LNCAP (cell line): ENCODE data around the gene OTUD7B.

Source experiments
- TF ChIP-seq, protein P1 (sequence below): fragments of 450-650 bp; IDR thresholded peaks from 2 replicates; pipeline ENCODE4 v1.5.1; 2017; ENCODE audit warnings: mild to moderate bottlenecking

OTUD7B gene

DNA sequence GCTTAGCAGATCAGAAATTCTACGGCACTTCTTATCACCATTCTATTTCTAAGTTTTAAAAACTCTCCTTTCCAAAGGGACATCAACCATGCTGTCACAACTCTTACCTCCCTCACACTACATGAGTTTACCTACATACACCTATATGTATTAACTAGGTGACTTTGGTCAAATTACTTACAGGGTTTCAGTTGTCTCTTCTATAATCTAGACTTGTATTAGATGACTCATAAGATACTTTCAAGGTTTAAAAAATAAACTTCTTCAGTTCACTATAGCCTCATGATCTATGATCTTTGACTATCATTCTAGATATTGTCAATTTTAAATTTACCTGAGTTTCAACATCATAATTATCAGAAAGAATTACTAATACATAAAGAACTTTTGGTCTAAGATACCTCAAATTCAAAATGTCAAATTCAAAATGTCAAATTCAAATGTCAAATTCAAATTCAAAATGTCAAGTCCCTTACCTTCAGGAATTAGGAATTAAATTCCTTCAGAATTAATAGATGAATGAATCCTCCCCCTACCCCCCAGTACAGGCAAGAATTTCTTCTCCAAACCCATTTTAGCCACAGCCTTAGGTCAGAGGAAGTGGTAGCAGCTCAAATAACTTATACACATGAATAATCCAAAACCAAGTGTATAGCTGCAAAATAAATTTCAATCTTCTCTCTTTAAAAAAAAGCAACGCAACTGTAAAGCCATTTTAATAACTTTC, 31.1 kb downstream of the OTUD7B start:
- TF ChIP-seq, protein P1, sequence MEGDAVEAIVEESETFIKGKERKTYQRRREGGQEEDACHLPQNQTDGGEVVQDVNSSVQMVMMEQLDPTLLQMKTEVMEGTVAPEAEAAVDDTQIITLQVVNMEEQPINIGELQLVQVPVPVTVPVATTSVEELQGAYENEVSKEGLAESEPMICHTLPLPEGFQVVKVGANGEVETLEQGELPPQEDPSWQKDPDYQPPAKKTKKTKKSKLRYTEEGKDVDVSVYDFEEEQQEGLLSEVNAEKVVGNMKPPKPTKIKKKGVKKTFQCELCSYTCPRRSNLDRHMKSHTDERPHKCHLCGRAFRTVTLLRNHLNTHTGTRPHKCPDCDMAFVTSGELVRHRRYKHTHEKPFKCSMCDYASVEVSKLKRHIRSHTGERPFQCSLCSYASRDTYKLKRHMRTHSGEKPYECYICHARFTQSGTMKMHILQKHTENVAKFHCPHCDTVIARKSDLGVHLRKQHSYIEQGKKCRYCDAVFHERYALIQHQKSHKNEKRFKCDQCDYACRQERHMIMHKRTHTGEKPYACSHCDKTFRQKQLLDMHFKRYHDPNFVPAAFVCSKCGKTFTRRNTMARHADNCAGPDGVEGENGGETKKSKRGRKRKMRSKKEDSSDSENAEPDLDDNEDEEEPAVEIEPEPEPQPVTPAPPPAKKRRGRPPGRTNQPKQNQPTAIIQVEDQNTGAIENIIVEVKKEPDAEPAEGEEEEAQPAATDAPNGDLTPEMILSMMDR, result no peak

DNA sequence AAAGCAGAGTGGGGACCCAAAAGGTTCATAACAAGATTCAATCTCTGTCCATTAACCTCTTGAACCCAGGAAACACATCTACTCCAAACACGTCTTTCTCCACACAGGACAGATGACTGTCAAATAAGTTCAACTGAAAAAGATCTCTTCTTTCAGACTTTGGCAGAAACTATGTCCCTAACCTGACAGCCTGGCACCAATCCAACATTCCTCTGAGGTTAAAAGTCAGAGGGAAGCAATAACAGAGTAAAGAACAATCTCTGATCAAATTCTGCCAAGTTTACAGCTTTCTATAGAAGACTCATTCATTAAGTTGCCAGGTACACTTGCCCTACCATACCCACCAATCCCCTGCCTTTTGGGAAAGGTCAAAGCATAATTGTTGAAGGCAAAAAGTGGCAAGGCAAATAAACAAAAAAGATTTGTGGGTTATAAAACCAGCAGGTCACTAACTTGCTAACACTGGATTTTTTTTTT, 31.9 kb downstream of the OTUD7B start:
- TF ChIP-seq, protein P1, result no peak

DNA sequence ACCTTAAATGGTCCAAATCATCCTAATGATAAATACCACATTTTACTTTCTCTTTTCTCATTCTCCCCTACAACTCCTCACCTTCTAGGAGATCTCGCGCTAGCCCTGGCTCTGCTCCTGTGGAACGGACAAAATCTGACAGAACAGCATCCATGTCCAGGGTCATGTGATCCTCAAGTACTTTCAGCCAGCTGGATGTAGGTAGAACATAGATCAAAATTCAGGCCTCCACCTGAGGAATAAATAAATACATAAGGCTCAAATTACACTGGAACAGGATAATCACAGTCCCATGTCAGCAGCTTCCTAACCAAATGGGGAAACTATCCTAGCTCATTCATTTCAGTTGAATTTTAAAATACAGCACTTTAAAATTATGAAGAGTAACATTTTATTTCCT, 33.2 kb downstream of the OTUD7B start:
- TF ChIP-seq, protein P1, result no peak

DNA sequence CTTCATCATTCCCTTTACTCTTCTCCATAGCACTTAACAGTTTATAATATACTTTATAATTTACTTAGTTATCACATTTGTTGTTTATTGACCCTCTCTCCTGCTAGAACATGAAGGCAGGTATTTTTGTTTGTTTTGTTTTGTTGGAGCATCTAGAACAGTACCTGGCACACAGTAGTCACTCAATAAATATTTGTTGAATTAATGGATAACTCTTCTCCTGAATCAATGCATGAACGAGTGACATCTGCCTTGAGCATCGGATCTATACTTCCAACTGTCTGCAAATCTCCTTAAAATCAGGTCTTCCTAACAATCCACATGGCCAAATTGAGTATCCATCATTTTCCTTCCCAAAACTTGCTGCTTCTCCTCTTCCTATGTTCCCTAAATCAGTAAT, 38.0 kb downstream of the OTUD7B start:
- TF ChIP-seq, protein P1, result no peak

DNA sequence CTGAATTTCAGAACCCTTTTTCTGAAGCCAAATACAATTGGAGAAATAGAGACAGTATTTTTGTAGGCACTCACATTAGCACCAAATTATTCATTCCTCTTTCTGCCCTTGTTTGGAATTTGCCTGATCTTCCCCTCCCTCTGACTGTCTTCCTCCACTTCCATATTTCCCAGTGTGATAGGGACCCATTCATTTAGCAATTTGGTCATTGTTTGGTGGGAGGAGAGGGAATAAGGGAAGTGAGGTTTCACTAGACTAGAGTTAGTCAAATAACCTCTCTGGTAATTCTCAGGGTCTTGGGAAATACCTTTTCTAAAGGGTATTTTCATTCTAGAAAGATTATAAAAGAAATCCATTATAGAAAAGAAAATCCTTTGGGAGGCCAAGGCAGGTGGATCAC, 42.9 kb downstream of the OTUD7B start:
- TF ChIP-seq, protein P1, result no peak

DNA sequence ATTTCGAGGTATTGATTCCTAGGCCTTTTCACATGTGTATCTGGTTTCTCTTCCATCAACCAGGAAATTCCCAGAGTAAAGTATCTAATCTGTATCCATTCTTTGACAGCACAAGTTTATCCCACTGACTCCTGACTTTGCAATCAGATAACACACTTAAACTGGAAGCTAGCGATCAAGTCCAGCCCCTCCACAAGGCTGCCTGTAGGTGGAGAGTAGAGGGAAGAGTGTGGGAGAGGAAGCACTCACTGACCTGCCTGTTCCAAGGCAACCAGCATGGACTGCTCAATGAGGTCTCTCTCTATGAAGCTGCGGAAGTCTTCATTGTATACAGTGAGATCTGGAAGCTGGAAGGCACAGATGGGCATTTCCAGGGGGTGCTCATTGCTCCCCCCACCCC, 43.5 kb downstream of the OTUD7B start:
- TF ChIP-seq, protein P1, result no peak

DNA sequence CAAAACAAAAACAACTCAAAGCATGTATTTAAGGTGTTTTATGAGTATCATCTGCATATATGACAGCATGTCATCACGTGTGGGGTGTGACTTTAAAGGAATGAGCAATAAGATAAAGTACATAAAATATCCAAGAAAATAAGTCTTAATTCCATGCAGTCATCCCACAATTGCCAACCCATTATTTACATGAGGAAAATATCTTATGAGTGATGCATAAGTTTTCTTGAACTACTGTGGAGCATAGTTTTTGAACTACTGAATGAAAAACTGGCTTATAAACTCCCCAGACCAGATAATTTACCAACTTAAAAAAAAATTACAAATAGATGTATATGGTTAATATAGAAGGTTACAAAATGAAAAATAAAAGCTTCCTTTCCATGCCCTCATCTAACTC, 44.1 kb downstream of the OTUD7B start:
- TF ChIP-seq, protein P1, result no peak

DNA sequence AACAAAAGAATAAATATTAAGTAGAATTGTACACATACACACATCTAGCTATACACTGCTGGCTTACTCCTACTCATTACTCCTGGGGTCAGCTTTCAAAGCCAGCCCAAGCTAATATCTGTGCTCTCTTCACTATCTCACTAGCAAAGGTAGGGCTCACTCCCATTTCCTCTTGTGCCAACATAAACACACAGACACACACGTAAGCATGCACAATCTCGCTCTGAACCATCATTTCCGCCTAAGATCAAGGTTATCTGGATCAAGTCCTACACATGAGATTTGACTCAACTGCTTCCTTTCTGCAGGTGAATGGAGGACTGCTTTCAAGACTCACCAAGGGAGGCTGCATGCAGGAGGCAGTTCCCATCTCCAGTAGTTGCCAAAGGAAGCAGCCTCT, 45.1 kb downstream of the OTUD7B start:
- TF ChIP-seq, protein P1, result no peak
